Activated CD4-positive, alpha-beta T cell treated with anti-CD3 and anti-CD28 coated beads, Interleukin-2, amount 50 U/mL, for 1 hour (primary cell): Measurements from ENCODE around the gene SHROOM2.
"Not testable (repeated sequence)": the region's sequence is repeated elsewhere in the genome, so short reads cannot be mapped to it uniquely, and the experiment has no call there.

Experiments used
- DNase-seq: peaks from one replicate; pipeline ENCODE4 v3.0.0-alpha.2; 2020

Gene SHROOM2

DNA sequence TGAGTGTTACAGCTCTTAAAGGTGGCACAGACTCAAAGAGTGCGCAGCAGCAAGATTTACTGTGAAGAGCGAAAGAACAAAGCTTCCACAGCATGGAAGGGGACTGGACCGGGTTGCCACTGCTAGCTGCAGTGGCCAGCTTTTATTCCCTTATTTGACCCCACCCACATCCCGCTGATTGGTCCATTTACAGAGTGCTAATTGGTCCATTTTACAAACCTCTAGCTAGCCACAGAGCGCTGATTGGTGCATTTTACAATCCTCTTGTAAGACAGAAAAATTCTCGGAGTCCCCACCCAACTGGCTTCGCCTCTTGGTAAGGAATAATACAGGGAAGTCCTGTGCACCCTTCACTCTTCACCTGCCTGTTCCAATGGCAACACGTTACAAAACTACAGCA, 1.9 kb upstream of the SHROOM2 start:
- no peak for DNase-seq

DNA sequence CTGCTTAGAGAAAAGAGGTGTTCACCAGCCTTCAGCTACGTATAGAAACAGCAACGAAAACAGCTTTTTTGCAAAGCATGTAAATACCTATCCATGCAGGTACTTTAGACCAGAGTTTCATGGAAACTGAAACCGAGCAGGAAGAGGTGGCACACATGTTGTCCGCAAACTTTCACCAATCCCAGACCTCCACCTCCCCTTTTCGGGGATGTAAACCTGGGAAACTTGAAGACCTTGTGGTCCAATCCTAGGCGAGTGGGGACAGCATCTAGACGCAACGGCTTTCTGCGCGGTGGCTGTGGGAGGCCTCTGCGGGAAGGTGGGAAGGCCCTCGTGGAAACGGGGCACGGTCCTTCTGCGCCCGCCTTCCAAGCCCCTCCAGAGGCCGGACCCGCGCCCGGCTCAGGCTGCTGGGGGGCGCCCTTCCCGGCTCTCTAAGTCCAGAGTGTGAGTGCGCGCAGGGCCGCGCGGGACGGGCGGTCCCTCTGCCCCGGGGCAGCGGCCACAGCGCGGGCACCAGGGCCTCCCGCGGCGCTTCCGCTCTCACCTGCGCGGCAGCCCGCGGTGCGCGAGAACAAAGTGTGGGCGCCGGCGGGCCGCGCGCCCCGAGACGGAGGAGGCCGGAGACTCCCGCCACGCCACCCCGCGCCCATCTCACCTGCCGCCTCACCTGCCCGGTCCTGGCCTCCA, 830 bp upstream of the SHROOM2 start:
- no peak for DNase-seq

DNA sequence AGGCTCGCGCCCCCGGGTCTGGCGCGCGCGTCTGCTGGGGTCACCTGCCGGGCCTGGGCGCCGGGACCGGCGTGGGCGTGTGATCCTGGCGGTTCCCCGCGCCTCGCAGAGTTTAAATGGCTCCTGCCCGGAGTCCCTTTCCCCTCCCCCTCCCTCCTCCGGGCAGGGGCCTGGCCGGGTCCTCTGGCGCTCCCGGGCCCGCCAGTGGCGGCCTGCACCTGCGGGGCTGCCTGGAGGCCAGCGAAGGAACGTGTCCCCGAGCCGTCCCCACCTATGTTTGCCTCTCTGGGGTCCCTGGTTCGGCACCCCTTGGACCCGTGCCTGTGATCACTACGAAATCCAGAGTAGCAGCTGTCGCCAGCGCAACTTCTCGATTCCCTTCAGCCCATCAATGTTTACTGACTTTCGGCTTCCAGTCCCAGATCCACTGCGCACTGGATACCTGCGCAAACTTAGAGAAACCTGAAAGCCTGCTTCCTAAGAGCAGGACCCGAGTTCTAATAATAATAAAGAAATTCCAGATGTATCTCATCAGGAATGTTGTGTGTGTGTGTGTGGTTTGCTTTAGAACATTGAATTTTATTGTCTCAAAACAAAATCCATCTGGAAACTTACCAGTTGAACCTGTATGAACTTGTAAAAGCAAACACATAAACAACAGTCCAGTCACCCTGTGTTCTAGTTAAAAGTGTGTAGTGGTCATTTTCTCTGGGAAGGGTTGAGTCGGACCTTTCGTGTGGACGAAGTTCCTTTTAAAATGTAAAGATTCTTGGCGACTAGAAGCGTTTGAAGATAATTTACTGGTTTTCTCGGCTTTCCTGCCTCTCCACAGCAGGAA, 788 bp downstream of the SHROOM2 start:
- no peak for DNase-seq

DNA sequence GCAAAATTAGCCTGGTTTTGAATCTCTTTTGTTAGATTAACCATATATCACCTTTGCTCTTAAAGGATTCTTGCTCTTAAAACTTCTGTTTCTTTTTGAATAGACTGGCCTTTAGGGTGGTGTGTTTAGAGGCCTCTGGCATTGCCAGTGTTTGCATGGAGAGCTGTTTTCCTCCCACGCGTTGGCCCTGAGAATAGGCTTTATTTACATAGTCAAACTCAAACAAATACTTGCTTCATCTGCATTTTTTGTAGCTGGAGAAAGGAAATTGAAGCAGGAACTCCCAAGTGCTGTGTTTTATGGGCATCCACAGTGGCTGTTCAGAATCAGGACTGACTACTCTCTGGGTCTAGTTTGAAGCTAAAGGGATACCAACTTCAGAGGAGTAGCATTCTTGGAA, 2.7 kb downstream of the SHROOM2 start:
- no peak for DNase-seq

DNA sequence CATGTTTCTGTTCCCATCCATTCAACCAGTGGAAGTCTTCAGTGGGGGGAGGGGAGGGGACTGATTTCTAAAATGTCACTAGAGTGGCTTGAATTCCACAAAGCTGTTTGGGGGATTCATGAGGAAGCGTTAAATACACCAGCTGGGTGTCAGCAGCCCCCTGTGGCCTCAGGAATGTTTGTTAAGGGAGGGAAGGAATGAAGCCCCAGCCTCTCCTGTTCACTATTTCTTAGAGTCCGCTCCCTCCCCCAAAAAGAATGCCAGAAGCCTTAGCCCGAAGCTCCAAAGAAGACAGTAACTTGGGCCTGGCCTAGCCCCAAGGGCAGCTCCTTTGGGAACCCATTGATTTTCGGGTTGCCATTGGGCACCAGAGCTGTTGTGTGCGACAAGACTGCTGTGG, 3.3 kb downstream of the SHROOM2 start:
- no peak for DNase-seq

DNA sequence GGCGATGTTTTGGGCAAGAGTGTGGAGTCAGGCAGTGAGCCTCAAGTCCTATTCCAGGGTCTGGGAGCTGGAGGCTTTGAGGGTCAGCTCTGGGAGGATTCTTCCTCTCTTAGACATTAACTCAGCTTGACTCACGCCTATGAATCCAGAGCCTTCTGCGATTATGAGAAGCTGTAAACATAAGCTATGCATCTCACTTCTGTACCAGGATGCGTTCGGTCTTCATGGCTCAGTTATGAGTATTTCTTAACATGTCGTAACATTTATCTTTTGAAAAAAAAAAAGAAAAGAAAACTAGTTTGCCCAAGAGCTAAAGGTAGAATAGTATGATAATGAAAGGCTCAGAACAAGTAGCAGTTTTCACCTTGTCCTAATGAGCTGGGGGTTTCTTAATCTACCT, 4.6 kb downstream of the SHROOM2 start:
- DNase-seq: no peak

DNA sequence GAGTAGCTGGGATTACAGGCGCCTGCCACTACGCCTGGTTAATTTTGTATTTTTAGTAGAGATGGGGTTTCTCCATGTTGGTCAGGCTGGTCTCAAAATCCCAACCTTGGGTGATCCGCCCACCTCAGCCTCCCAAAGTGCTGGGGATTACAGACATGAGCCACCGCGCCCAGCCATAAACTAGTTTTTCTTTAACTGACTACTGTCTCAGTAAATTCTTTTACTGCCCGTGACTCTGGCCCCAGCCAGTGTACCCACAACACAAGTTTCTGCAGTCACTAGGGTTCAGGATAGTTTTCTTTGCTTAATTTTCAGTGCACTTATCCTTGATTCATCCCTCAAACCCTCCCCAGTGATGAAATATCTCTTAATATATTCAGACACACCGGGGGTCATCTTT, 8.3 kb downstream of the SHROOM2 start:
- no peak for DNase-seq

DNA sequence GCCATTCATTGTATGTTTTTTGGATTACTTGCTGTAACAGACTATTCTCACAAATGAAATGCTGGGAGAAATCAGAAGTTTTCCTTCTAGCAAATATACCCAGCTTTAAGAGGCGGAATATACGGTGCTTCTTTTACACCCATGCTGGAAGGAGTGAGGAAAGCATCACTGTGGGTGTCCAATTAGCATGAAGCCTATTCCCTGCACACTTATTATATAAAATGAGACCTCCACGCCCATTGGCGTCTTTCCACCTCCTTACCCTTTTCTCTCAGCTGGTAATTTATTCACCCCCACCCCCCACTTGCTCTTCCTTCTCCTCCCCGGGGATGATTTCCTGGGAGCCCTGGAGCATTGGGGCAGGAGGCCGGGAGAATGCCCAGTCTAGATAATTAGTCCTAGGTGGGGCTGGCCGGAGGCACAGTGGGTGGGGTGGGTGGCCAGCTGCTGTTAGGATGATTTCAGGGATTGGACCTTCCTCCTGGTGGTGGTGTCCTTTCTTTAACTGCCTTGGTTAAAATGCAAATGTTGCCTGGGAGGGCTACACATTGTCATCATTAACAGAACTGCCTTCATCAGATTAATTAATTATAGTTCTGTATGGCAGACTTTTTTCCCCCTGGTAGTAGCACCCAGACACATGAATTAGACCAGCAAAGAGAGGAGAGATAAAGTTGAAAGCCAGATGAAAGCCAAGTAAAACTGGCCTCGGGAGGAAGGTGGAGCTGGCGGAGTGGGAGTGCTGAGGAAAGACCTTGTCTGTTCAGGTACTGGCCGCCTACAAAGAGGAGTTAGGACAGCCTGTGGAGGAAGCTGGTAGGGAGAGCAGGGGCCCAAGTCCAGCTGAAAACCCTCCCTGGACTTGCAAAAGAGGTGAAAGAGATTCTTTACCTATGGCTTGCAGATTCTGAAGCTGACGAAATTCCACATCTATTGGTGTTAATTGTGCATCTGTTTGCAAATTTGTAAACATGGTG, 11.4 kb downstream of the SHROOM2 start:
- no peak for DNase-seq

DNA sequence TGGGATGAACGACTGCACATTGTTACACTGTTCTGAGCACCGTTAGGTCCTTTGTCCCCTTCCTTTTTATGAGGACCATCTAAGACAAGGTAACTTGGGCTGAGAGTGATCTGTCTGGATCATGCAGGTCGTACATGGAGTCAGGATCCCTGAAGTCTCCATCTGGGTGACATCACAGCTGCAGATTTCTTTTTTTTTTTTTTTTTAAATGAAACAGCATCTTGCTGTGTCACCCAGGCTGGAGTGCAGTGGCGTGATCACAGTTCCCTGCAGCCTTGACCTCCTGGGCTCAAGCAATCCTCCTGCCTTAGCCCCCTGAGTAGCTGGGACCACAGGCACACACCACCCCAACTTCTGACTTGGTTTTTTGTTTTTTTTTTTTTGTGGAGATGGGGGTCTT, 16.5 kb downstream of the SHROOM2 start:
- DNase-seq: no peak

DNA sequence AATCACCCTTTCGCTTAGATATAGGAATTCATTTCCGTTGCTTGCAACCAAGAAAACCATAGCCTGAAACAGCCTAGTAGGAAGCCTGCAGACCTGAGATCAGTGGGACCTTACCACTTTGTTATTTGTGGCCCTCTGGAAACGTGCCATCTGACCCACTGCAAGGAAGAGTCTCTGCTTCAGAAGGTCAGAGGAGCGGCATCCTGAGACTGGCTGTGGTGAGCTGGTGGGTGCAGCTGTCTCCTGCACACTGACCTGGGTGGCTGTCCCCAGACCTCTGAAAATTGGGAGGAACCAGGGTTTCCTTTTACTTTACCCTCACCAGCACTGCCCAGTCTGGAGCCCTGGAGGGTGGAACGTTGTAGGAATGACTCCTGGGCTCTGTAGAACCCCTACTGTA, 18.2 kb downstream of the SHROOM2 start:
- no peak for DNase-seq

DNA sequence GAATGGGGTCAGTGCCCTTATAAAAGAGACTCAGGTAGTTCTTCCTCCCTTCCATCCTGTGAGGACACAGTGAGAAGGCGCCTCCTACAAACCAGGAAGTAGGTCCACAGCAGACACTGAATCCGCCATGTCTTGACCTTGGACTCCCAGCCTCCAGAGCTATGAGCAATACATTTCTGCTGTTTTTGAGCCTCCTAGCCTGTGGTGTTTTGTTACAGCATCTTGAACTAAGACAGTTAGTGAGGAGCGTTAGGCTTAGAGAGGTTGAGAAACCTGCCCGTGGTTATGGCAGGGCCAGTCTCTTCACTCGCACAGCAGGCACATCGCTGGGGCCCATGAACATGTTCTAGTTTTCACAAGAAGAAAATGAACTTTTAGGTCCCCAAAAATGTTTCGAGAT, 19.7 kb downstream of the SHROOM2 start:
- DNase-seq: no peak

DNA sequence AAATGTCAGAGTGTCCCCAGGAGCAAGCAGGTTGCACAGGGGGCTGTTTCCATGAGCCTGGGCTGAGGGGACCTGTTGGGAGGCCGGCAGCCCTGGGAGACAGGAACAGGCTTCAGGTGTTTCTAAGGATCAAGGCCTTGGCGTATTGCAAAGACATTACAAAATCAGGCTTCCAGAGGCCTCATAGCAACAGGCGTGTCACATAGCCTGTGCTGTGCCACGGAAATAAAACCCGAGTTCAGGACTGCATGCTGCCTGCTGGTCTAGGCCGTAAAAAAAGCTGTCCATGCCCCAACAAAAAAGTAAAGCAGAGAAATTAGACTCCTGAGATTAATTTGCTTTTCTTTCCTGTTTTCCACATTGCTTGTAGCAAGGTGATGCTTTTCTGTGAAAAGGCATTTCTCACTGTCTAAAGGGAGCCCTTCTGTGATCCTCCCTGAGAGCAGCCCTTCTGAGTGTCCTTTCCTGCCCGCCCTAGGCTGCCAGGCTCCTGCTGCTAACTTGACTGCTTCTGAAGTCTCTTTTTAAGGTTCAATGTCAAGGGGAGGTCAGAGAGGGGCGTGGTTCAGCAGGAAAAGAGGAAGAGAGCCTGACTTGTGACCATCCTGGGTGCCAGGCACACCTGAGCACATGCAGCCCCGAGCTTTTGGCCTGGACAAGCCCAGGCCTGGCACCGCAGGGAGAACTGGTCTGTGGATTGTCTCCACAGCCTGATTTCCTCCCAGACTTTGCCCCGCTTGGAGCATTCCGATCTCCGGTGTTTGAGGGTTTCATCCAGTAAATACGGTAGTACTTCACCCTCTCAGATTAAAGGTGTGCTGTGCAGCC, 21.3 kb downstream of the SHROOM2 start:
- no peak for DNase-seq

DNA sequence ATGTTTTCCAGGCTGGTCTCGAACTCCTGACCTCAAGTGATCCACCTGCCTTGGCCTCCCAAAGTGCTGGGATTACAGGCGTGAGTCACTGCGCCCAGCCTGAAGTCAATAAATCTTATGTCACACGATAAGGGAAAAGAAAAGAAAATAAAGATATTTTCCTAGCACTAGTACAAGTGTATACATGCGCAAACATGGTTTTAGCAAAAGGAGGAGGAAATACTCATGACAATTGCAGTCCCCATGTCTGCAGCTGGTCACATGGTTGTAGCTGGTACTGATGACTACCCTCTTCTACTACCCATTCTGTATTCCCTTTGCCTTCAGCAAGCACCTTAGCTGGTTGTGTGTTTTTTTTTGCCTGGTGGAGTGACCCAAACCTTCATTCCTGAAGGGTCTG, 23.6 kb downstream of the SHROOM2 start:
- DNase-seq: not testable (repeated sequence)

DNA sequence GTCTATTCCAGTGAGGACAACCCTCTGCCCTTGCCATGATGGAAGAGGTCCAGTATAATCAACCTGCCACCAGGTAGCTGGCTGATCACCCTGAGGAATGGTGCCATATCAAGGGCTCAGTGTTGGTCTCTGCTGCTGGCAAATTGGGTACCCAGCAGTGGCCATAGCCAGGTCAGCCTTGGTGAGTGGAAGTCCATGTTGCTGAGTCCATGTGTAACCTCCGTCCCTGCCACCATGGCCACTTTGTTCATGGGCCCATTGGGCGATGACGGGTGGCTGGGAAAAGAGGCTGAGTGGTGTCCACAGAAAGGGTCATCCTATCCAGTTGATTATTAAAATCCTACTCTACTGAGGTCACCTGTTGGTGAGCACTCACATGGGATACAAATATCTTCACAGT, 24.9 kb downstream of the SHROOM2 start:
- DNase-seq: not testable (repeated sequence)

DNA sequence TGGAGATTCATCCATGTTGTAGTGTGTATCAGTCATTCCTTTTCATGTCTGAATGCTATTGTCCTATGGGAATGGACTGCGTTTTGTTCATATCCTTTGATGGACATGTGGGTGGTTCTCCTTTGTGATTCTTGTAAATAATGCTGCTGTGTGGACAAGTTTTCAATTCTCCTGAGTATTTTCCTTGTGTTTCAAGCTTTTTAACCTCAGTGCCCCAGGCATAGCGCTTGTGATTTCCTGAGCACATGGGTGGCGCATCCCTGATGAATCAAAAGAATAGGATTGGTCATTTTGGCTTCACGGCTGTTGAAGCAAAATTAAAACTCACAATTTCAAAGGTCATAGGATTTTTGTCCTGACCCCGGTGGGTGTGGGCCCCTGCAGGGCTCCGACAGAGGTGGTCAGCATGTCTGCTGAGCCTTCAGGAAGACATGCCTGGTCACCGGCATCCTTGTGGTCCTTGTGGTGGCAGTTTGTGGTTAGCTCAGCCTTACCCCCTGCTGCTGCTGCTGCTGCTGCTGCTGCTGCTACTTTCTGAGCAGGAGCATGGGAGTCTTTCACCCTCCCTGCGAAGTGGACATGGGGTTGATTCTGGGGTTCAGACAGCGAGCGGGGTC, 30.0 kb downstream of the SHROOM2 start:
- DNase-seq: no peak

DNA sequence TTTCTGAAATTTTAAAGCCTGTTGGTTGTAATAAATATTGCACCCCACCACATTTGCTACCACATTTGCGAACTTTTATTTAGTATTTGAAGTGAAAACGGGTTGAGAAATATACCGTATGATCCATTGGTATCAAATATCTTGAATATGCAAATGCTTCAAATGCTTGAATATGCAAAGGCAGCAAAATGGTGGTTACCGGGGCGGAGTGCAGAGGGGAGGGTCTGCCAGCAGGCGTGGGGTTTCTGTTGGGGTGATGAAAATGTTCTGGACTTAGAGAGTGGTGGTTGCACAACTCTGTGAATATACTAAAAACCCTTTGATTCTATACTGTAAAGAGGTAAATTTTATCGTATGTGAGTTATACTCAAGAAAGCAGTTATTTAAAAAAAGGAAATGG, 35.3 kb downstream of the SHROOM2 start:
- no peak for DNase-seq

DNA sequence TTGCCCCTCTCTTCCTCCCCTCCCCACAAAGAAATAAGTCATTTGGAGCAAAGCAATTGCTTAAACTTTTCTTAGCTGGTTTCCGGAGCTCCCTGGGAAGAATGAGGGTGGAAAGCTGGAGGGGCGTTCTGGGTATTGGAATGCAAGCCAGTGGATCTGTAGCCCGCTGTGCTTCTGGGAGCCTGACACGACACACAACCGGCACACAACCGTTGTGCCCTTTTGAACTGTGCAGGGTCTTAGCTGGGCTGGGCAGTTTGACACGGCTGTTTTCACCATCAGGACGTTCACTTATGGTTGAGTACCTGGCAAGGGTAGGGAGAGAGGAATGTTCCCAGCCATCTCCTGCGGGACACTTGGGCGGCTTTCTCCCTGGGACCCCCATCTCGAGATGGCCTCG, 38.3 kb downstream of the SHROOM2 start:
- DNase-seq: no peak

DNA sequence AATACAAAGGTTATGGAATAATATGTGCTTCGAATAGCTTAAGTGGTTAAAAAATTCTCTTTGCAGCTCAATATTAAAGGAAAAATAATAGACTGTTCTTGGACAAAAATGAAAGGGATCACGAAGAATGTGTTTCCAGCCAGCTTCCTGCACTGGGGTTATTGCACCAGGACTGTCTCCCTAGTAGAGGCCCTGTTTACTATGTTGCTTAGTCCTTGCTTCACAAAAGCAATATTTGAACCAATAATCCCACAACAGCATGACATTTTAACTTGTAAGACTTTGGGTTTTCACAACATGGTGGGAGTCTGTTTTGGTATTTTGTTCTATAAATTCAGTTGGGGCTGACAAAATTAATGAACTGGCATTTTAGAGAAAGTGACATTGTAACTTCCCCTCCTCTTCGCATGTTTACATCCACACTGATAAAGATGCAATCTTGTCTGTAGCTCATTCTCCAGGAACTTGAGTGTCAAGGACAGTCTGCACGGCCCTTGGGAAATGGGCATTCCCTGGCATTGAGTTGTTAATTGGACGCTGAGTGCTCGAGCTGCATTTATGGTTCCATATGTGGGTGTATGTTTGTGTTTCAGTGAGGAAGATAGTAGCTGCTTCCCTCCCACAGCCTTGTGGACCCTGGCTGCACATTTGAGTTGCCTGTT, 39.0 kb downstream of the SHROOM2 start:
- DNase-seq: no peak

DNA sequence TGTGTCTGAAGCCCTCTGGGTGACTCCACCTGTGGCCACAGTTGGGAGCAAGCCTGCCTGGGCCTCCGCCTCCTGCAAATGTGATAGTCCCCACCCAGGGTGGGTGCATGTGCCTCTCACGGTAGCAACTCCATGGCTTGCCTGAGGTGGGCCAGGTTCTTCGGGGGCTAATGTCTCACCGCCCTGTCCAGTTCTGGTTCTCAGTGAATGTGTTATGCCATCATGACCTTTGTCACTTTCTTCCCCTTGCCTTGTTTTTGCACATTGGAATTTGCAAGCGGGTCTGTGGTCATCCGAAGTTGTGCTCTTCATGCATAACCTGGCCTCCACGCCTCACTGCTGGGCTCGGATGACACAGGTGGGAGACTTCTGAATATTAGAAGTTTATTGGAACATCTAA, 39.7 kb downstream of the SHROOM2 start:
- DNase-seq: no peak

DNA sequence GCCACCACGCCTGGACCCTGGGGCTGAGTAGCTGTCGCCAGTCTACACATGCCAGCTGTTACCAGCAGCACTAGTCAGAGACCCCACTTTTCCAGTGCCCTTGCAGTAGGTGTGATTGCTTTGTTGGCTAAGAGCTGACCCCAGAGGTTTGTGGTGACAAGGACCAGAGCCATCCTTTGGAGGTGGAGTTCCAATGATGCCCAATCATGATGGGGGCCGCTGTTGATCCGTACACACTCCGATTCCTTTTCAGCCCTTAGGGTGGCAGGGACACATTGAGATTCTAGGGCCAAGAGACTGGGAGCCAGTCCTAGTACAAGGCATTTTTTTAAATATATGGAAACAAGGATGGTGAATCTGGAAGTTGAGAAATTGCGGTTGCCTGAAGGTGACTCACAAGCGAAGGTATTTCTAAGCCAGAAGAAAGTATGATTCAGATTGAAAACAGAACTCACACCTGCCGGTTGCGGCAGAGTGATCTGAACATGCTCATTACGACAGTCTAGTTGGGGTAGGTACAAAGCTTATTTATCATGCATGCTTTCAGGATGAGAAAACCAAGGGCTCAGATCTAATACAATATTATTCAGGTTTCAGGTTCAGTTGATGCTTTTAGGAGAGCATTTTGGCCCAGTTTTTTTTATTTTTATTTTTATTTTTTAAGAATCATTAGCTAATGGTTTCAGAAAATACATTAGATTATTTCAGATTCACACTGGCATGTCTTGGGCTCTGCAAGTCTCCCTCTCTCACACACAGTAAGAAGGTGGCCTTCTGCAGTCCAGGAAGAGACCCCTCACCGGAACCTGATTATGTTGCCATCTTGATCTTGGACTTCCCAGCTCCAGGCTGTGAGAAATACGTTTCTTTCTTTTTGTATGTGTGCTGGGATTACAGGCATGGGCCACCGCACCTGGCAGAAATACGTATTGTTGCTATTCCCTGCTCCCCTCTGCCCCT, 43.4 kb downstream of the SHROOM2 start:
- DNase-seq: no peak
